Suprapubic skin (tissue), 3 donors: ENCODE results near the gene GLP2R.

Source experiments
- CTCF ChIP-seq, 2 donors: fragments of 200-600 bp in 1 of 2; fragments of 450-650 bp in 1 of 2; sonication (generic) in 1 of 2; IDR thresholded peaks; one replicate each; pipeline ENCODE4 v1.5.1; 2016 to 2019; ENCODE audit warnings: antibody characterized with exemption in 2 of 2, mild to moderate bottlenecking in 1 of 2, moderate library complexity in 1 of 2
- POLR2AphosphoS5 ChIP-seq, 3 donors: sonication (generic); formaldehyde crosslinking; IDR thresholded peaks; one replicate each; pipeline ENCODE4 v1.6.1; 2017; ENCODE audit warnings: antibody characterized with exemption in 3 of 3

GRCh38 chr17:9918804-9919352 lies 93.2 kb downstream of the GLP2R start:
- no peak for TF ChIP-seq CTCF (IDR thresholded peaks at IDR 0.05)
- no peak for TF ChIP-seq POLR2AphosphoS5 (IDR thresholded peaks at IDR 0.05)
